H1 (cell line): ENCODE measurements around the gene ZNF652. TPM values are rescaled to one million over a fixed set of nuclear protein-coding genes. Genes with fewer than 3 reads are reported as not detected.

ENCODE experiments used
- BACH1 ChIP-seq: IDR thresholded peaks from 2 replicates; pipeline ENCODE4 v1.6.1; 2012; ENCODE audit warnings: low read length, improper control_type of control experiment
- BCL11A ChIP-seq, 2 experiments: IDR thresholded peaks; one replicate each; pipeline ENCODE4 v1.6.1; 2011; ENCODE audit warnings: low read depth in 2 of 2, low read length in 2 of 2, mild to moderate bottlenecking in 2 of 2
- CEBPB ChIP-seq: IDR thresholded peaks from 2 replicates; pipeline ENCODE4 v1.6.1; 2012; ENCODE audit warnings: low read depth, low read length
- FOSL1 ChIP-seq: IDR thresholded peaks from 2 replicates; pipeline ENCODE4 v1.6.1; 2011; ENCODE audit warnings: mild to moderate bottlenecking, low read depth, low read length, moderate library complexity; ENCODE audit not compliant: insufficient read depth
- JUND ChIP-seq: IDR thresholded peaks from 2 replicates; pipeline ENCODE4 v1.6.1; 2011; ENCODE audit warnings: mild to moderate bottlenecking, improper control_type of control experiment, low read length
- MAFK ChIP-seq: IDR thresholded peaks from 2 replicates; pipeline ENCODE4 v1.6.1; 2012; ENCODE audit warnings: low read depth, mild to moderate bottlenecking, improper control_type of control experiment, low read length
- POLR2AphosphoS5 ChIP-seq: IDR thresholded peaks from 2 replicates; pipeline ENCODE4 v1.6.1; 2011; ENCODE audit warnings: low read depth, low read length
- SP4 ChIP-seq: IDR thresholded peaks from 2 replicates; pipeline ENCODE4 v1.6.1; 2012; ENCODE audit warnings: low read length, inconsistent platforms
- TAF7 ChIP-seq: optimal IDR thresholded peaks from 2 replicates; pipeline ENCODE3; 2011; ENCODE audit warnings: low read depth, mild to moderate bottlenecking, inconsistent platforms, low read length, moderate library complexity, borderline replicate concordance
- TBP ChIP-seq: IDR thresholded peaks from 2 replicates; pipeline ENCODE4 v1.6.1; 2011; ENCODE audit warnings: low read depth, low read length, improper control_type of control experiment
- polyA plus RNA-seq, 7 experiments: library from polyadenylated mRNA; depleted of rRNA in 3 of 7; stranded (reverse) in 5 of 7; unstranded in 2 of 7; fragments of >200 nt in 5 of 7; fragments of 200-250 nt in 2 of 7; gene quantifications; 1 replicate in 5 of 7; 2 replicates in 1 of 7; 4 replicates in 1 of 7; pipeline versions ENCODE4 v1.2.1 to v1.2.3, GENCODE V29; 2011 to 2013; ENCODE audit warnings: missing spikeins in 2 of 7, mixed read lengths in 2 of 7
- total RNA-seq: library from RNA; stranded (reverse); fragmentation: NEBNext Ultra II Directional; extraction: Animal tissue kit (Norgen Biotek cat#: 25700); gene quantifications from 2 replicates; pipeline ENCODE4 v1.2.1, GENCODE V29; 2021
- TF ChIP-seq, protein P1 (sequence below): fragments of 300-600 bp; sonication (generic); IDR thresholded peaks from 2 replicates; pipeline ENCODE4 v1.7.1; 2012; ENCODE audit warnings: low read length, moderate library complexity, mild to moderate bottlenecking, inconsistent platforms; ENCODE audit not compliant: insufficient replicate concordance
- TF ChIP-seq, protein P2 (sequence below): IDR thresholded peaks from 2 replicates; pipeline ENCODE4 v1.6.1; 2011; ENCODE audit warnings: low read length, improper control_type of control experiment

Gene ZNF652
- total and polyA plus RNA-seq, 2 of the 8 experiments (the other 6 are each of a cell fraction or from before 2014, with no cell fraction given) = 13.5 to 39.6 TPM

DNA sequence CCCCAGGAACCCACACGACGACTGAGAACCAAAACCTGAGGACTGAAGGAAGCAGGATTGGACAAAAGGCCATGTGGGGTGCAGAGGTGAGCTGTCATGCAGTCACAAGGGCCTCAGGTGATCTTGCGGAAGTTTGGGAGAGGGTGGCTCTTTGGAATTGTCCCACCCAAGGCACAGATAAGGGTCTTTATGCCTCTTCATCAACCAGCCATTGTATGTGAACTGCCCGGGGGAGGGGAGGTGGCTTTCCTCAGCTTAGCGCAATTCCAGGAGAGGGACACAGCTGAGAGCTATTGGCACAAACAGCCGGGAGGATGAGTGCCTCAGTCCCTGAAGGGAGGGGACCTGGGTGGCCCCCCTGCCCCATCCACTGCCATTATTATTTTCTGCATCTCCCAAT, 76.3 kb downstream of the ZNF652 start (continued):
- TF ChIP-seq, protein P1, sequence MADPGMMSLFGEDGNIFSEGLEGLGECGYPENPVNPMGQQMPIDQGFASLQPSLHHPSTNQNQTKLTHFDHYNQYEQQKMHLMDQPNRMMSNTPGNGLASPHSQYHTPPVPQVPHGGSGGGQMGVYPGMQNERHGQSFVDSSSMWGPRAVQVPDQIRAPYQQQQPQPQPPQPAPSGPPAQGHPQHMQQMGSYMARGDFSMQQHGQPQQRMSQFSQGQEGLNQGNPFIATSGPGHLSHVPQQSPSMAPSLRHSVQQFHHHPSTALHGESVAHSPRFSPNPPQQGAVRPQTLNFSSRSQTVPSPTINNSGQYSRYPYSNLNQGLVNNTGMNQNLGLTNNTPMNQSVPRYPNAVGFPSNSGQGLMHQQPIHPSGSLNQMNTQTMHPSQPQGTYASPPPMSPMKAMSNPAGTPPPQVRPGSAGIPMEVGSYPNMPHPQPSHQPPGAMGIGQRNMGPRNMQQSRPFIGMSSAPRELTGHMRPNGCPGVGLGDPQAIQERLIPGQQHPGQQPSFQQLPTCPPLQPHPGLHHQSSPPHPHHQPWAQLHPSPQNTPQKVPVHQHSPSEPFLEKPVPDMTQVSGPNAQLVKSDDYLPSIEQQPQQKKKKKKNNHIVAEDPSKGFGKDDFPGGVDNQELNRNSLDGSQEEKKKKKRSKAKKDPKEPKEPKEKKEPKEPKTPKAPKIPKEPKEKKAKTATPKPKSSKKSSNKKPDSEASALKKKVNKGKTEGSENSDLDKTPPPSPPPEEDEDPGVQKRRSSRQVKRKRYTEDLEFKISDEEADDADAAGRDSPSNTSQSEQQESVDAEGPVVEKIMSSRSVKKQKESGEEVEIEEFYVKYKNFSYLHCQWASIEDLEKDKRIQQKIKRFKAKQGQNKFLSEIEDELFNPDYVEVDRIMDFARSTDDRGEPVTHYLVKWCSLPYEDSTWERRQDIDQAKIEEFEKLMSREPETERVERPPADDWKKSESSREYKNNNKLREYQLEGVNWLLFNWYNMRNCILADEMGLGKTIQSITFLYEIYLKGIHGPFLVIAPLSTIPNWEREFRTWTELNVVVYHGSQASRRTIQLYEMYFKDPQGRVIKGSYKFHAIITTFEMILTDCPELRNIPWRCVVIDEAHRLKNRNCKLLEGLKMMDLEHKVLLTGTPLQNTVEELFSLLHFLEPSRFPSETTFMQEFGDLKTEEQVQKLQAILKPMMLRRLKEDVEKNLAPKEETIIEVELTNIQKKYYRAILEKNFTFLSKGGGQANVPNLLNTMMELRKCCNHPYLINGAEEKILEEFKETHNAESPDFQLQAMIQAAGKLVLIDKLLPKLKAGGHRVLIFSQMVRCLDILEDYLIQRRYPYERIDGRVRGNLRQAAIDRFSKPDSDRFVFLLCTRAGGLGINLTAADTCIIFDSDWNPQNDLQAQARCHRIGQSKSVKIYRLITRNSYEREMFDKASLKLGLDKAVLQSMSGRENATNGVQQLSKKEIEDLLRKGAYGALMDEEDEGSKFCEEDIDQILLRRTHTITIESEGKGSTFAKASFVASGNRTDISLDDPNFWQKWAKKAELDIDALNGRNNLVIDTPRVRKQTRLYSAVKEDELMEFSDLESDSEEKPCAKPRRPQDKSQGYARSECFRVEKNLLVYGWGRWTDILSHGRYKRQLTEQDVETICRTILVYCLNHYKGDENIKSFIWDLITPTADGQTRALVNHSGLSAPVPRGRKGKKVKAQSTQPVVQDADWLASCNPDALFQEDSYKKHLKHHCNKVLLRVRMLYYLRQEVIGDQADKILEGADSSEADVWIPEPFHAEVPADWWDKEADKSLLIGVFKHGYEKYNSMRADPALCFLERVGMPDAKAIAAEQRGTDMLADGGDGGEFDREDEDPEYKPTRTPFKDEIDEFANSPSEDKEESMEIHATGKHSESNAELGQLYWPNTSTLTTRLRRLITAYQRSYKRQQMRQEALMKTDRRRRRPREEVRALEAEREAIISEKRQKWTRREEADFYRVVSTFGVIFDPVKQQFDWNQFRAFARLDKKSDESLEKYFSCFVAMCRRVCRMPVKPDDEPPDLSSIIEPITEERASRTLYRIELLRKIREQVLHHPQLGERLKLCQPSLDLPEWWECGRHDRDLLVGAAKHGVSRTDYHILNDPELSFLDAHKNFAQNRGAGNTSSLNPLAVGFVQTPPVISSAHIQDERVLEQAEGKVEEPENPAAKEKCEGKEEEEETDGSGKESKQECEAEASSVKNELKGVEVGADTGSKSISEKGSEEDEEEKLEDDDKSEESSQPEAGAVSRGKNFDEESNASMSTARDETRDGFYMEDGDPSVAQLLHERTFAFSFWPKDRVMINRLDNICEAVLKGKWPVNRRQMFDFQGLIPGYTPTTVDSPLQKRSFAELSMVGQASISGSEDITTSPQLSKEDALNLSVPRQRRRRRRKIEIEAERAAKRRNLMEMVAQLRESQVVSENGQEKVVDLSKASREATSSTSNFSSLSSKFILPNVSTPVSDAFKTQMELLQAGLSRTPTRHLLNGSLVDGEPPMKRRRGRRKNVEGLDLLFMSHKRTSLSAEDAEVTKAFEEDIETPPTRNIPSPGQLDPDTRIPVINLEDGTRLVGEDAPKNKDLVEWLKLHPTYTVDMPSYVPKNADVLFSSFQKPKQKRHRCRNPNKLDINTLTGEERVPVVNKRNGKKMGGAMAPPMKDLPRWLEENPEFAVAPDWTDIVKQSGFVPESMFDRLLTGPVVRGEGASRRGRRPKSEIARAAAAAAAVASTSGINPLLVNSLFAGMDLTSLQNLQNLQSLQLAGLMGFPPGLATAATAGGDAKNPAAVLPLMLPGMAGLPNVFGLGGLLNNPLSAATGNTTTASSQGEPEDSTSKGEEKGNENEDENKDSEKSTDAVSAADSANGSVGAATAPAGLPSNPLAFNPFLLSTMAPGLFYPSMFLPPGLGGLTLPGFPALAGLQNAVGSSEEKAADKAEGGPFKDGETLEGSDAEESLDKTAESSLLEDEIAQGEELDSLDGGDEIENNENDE = no peak
- TF ChIP-seq CEBPB = no peak
- no peak for TF ChIP-seq TAF7
- TF ChIP-seq BCL11A (IDR thresholded peaks at IDR 0.05; ENCODE audit: low read depth in 2 of 2, low read length in 2 of 2) = no peak
- TF ChIP-seq FOSL1 = no peak
- TF ChIP-seq JUND = no peak
- no peak for TF ChIP-seq BACH1
- TF ChIP-seq MAFK = no peak
- TF ChIP-seq POLR2AphosphoS5 = no peak
- TF ChIP-seq, protein P2, sequence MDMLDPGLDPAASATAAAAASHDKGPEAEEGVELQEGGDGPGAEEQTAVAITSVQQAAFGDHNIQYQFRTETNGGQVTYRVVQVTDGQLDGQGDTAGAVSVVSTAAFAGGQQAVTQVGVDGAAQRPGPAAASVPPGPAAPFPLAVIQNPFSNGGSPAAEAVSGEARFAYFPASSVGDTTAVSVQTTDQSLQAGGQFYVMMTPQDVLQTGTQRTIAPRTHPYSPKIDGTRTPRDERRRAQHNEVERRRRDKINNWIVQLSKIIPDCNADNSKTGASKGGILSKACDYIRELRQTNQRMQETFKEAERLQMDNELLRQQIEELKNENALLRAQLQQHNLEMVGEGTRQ = no peak
- no peak for TF ChIP-seq TBP
- no peak for TF ChIP-seq SP4
